GM12801 (cell line): ENCODE data around the gene TBC1D22A.

ENCODE experiments used
- CTCF ChIP-seq: IDR thresholded peaks from one replicate; pipeline ENCODE4 v1.5.1; 2011; ENCODE audit warnings: control low read depth; ENCODE audit not compliant: insufficient read length; ENCODE audit errors: extremely low read depth

TBC1D22A gene

GRCh38 chr22:47043835-47044721, 281.6 kb downstream of the TBC1D22A start:
- no peak for TF ChIP-seq CTCF

- no peak for TF ChIP-seq CTCF
Observed at GRCh38 chr22:47044722-47045535, 282.5 kb downstream of the TBC1D22A start.

GRCh38 chr22:47045691-47046410, 283.4 kb downstream of the TBC1D22A start:
- no peak for TF ChIP-seq CTCF

GRCh38 chr22:47046411-47047065, 284.1 kb downstream of the TBC1D22A start:
- no peak for TF ChIP-seq CTCF

- TF ChIP-seq CTCF = no peak
Observed at GRCh38 chr22:47047321-47048122, 285.1 kb downstream of the TBC1D22A start.

- no peak for TF ChIP-seq CTCF
Observed at GRCh38 chr22:47048123-47049077, 285.9 kb downstream of the TBC1D22A start.
